HG03103 (cell line): Measurements from ENCODE around the gene EI24.

Experiments
- ATAC-seq: cut with Tn5 transposase; IDR thresholded peaks from one replicate; pipeline ENCODE4 v1.9.1; 2021; ENCODE audit warnings: low read depth; ENCODE audit not compliant: unreplicated experiment

EI24 gene

GRCh38 chr11:125626288-125626950 is 57.1 kb downstream of the EI24 start:
- peak; percentile 37 for ATAC-seq

- no peak for ATAC-seq
These were observed 58.1 kb downstream of the EI24 start for GRCh38 chr11:125627236-125627910.
